Osteoblast (primary cell): ENCODE data around the gene UBE2Z. TPM values are rescaled to one million over a fixed set of nuclear protein-coding genes. Genes with fewer than 3 reads are reported as not detected.

Source experiments
- DNase-seq: peaks from one replicate; pipeline ENCODE4 v3.0.0; 2011; ENCODE audit warnings: low spot score, mixed read lengths; ENCODE audit not compliant: insufficient read length; ENCODE audit errors: missing footprints
- H2AFZ ChIP-seq: 2 replicates; pipeline ENCODE4 v1.6.0; 2011; ENCODE audit warnings: mild to moderate bottlenecking, low read length
- H3K27ac ChIP-seq: 2 replicates; pipeline ENCODE4 v1.5.1; 2011; ENCODE audit warnings: mild to moderate bottlenecking, low read depth, low read length, moderate library complexity
- H3K27me3 ChIP-seq: 2 replicates; pipeline ENCODE4 v1.6.0; 2012; ENCODE audit warnings: mild to moderate bottlenecking, control low read depth, inconsistent platforms, low read length, moderate library complexity; ENCODE audit not compliant: insufficient read depth
- H3K36me3 ChIP-seq: 2 replicates; pipeline ENCODE4 v1.5.1; 2011; ENCODE audit warnings: mild to moderate bottlenecking, low read length, control low read depth, moderate library complexity; ENCODE audit not compliant: insufficient read depth
- H3K4me1 ChIP-seq: 2 replicates; pipeline ENCODE4 v1.5.1; 2011; ENCODE audit warnings: mild to moderate bottlenecking, low read length, control low read depth, moderate library complexity; ENCODE audit not compliant: insufficient read depth
- H3K4me2 ChIP-seq: 2 replicates; pipeline ENCODE4 v1.6.0; 2011; ENCODE audit warnings: mild to moderate bottlenecking, low read length; ENCODE audit not compliant: insufficient read depth
- H3K4me3 ChIP-seq: fragments of 200-600 bp; sonication (generic); 3 replicates; pipeline ENCODE4 v1.5.1; 2012; ENCODE audit warnings: mild to moderate bottlenecking, low read length, inconsistent platforms; ENCODE audit not compliant: insufficient read depth
- H3K79me2 ChIP-seq: 2 replicates; pipeline ENCODE4 v1.6.0; 2012; ENCODE audit warnings: mild to moderate bottlenecking, low read length, control low read depth, inconsistent platforms; ENCODE audit not compliant: insufficient read depth
- H3K9me3 ChIP-seq: 2 replicates; pipeline ENCODE4 v1.5.1; 2011; ENCODE audit warnings: low read depth, low read length, control low read depth
- H4K20me1 ChIP-seq: 2 replicates; pipeline ENCODE4 v1.6.0; 2012; ENCODE audit warnings: mild to moderate bottlenecking, low read length, control low read depth; ENCODE audit not compliant: insufficient read depth
- total RNA-seq: library from RNA; depleted of rRNA; stranded (reverse); fragments of >200 nt; gene quantifications from 2 replicates; pipeline ENCODE4 v1.2.3, GENCODE V29; 2012
- TF ChIP-seq, protein P1 (sequence below): IDR thresholded peaks from 2 replicates; pipeline ENCODE4 v1.5.1; 2011; ENCODE audit warnings: mild to moderate bottlenecking, low read depth, low read length, moderate library complexity; ENCODE audit errors: extremely low read depth

UBE2Z gene
- total RNA-seq, 1 donor, result 98.8 TPM

DNA sequence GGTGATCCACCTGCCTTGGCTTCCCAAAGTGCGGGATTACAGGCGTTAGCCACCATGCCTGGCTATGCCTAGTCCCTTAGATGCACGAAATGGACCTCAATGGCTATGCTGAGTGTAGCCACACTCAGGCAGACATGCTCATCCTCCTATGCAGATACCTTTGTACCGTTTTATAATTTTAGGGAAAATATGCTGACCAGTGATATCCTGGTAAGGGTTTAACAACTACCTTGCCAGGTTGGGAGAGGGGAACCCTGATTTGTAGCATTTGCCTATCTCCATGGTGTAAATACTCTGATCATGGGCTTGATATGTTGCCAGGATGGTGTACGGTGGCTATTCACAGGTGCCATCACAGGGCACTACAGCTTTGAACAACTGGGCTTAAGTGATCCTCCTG is 43.4 kb downstream of the UBE2Z start:
- Histone ChIP-seq H3K9me3 (no peaks in the 10 kb centered on the region), H3K4me3 (no peak overlapping the region), H2AFZ (peak overlapping the region; percentile 37), H3K4me2 (no peak overlapping the region), H3K27me3 (no peaks in the 10 kb centered on the region), H3K79me2 (no peaks in the 10 kb centered on the region), H3K36me3 (no peaks in the 10 kb centered on the region), H4K20me1 (no peaks in the 10 kb centered on the region), H3K27ac (no peak overlapping the region), H3K4me1 (no peaks in the 10 kb centered on the region)
- DNase-seq, result peak; percentile 32
- TF ChIP-seq, protein P1, sequence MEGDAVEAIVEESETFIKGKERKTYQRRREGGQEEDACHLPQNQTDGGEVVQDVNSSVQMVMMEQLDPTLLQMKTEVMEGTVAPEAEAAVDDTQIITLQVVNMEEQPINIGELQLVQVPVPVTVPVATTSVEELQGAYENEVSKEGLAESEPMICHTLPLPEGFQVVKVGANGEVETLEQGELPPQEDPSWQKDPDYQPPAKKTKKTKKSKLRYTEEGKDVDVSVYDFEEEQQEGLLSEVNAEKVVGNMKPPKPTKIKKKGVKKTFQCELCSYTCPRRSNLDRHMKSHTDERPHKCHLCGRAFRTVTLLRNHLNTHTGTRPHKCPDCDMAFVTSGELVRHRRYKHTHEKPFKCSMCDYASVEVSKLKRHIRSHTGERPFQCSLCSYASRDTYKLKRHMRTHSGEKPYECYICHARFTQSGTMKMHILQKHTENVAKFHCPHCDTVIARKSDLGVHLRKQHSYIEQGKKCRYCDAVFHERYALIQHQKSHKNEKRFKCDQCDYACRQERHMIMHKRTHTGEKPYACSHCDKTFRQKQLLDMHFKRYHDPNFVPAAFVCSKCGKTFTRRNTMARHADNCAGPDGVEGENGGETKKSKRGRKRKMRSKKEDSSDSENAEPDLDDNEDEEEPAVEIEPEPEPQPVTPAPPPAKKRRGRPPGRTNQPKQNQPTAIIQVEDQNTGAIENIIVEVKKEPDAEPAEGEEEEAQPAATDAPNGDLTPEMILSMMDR, result no peak

DNA sequence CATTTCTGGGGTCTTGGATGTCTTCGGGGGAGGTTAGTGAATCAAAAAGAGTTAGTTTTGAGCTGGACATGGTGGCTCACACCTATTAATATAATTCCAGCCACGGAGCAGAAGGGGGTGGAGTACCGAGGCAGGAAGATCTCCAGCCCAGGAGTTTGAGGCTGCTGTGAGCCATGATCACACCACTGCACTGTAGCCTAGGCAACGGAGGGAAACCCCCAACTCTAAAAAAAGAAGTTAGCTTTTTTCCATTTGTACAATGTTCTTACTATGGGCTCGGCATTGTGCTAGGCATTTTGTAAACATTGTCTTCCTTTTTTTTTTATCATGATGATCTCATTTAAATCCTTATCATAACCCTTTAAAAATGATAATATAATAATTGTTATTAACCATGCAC is 44.7 kb downstream of the UBE2Z start:
- Histone ChIP-seq H3K4me1 (no peaks in the 10 kb centered on the region), H3K79me2 (no peaks in the 10 kb centered on the region), H3K4me2 (no peak overlapping the region), H2AFZ (peak overlapping the region; percentile 56), H3K27me3 (no peaks in the 10 kb centered on the region), H3K27ac (no peak overlapping the region), H3K36me3 (no peaks in the 10 kb centered on the region), H3K9me3 (no peaks in the 10 kb centered on the region), H3K4me3 (no peak overlapping the region), H4K20me1 (no peaks in the 10 kb centered on the region)
- TF ChIP-seq, protein P1, result no peak
- DNase-seq, result no peak

DNA sequence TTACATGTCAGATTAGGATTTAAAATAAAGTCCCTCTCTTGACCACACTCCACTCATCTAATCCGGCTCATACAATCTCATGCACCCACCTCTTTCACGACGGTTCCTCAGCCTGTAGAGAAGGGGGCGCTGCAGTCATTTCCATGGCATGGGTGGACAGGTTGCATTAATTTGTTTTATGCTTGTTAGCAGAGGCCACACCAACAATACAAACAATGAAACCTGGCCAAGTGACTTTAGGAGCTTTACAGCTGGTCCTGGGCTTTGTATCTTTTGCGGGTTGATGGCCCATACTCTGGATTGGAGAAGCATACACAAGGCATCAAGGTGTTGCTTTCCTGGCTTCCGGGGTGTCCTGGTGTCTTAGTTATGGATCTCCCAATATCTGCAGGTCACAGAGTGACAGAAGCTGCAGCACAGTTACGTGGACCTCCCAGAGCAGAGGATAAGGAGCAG is 46.1 kb downstream of the UBE2Z start:
- peak overlapping the region; percentile 56 for H2AFZ ChIP-seq
- no peaks in the 10 kb centered on the region for H3K4me1 ChIP-seq
- H3K79me2 ChIP-seq, result no peaks in the 10 kb centered on the region
- no peak overlapping the region for H3K4me3 ChIP-seq
- peak; percentile 50 for DNase-seq
- no peaks in the 10 kb centered on the region for H3K36me3 ChIP-seq
- H3K4me2 ChIP-seq, result no peak overlapping the region
- TF ChIP-seq, protein P1, result peak; percentile 70
- no peaks in the 10 kb centered on the region for H3K27me3 ChIP-seq
- no peaks in the 10 kb centered on the region for H3K9me3 ChIP-seq
- H3K27ac ChIP-seq, result no peak overlapping the region
- no peaks in the 10 kb centered on the region for H4K20me1 ChIP-seq

DNA sequence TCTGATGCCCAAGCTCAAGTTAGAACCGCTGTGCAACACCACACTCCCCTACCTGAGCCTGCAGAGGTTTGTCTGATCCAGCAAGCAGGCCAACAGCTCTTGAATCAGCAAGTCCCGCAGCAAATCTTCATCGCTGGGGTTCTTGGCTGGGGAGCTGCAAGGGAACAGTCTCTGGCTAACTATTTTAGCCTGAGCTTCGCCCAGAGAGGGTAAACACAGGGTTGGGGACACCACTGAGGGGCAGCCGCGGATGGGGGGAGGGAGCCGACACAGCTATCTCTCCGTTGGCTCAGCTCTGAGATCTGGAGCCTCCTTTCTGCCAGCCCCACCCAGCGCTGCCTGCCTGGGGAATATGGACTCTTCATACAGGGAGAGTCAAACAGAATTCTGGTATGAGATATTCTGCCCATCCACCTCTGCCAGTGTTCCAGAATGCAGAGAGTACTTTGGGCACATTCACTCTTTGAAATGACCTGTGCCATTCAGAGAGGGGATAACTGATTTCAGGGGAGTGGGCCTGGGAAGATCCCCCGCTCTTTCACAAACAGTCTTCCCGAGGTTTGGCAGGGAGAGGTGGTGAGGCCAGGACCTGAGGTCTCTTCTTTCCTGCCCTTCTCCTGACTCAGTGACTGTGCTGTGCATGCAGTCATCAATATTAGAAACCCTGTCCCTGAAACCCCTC is 52.8 kb downstream of the UBE2Z start:
- TF ChIP-seq, protein P1, result no peak
- Histone ChIP-seq H3K4me3 (peak overlapping the region; percentile 51), H2AFZ (peak overlapping the region; percentile 88), H3K36me3 (no peaks in the 10 kb centered on the region), H3K4me1 (peaks cover 16% of the 10 kb centered on the region), H3K27ac (peak overlapping the region; percentile 49), H3K9me3 (no peaks in the 10 kb centered on the region), H4K20me1 (no peaks in the 10 kb centered on the region), H3K27me3 (no peaks in the 10 kb centered on the region), H3K4me2 (peak overlapping the region; percentile 80), H3K79me2 (no peaks in the 10 kb centered on the region)
- no peak for DNase-seq
